Measurements from ENCODE around the gene TCF7. TPM values are rescaled to one million over a fixed set of nuclear protein-coding genes. Genes with fewer than 3 reads are reported as not detected.

Gene TCF7
- polyA plus RNA-seq, 1 donor from 2014 or later, result 0.15 TPM

DNA sequence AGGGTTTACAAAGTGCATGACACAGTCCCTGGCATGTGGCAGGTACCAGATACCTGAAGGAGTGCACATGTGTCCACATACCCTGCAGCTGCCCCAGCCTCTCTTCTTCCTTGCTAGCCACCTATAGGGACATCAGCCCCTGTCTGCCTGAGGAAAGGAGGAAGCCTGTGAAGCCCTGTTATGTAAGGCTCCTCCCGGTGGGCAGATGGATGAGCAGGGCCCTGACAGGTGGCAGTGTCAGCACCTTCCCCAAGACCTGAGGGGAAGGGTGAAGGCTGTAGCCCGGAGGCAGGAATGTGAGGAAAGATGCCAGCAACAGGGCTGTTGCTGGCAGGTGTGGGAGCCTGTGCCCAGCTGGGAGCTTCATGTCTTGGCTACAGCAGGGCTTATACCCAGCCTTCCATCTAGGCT is 21.7 kb downstream of the TCF7 start:
- Histone ChIP-seq H3K9ac (ENCODE audit: low read length) (no peak overlapping the region), H4K20me1 (ENCODE audit: insufficient read depth) (no peaks in the 10 kb centered on the region), H3K79me2 (replicated peaks; ENCODE audit: insufficient read depth, low read length) (no peaks in the 10 kb centered on the region), H3K4me3 (ENCODE audit: low read length) (no peak overlapping the region), H3K27me3 (ENCODE audit: insufficient read depth, low read depth, low read length) (no peaks in the 10 kb centered on the region), H3F3A (ENCODE audit: insufficient read depth, low read length, poor library complexity, severe bottlenecking) (no peaks in the 10 kb centered on the region), H3K9me2 (ENCODE audit: insufficient read depth, low read length) (no peaks in the 10 kb centered on the region), H3K36me3 (ENCODE audit: insufficient read depth, low read length) (no peaks in the 10 kb centered on the region), H2AFZ (ENCODE audit: low read depth, low read length) (no peak overlapping the region), H3K27ac (ENCODE audit: low read length) (no peak overlapping the region), H3K4me2 (ENCODE audit: low read length) (no peak overlapping the region), H3K9me3 (ENCODE audit: low read length) (no peaks in the 10 kb centered on the region)
- TF ChIP-seq POLR2AphosphoS5 (IDR thresholded peaks at IDR 0.05) (no peak), MXI1 (conservative IDR thresholded peaks at IDR 0.05; ENCODE audit: poor library complexity, severe bottlenecking) (no peak), RAD21 (conservative IDR thresholded peaks at IDR 0.05) (no peak), TAF1 (IDR thresholded peaks at IDR 0.05; ENCODE audit: low read depth) (no peak), EZH2 (IDR thresholded peaks at IDR 0.05; ENCODE audit: borderline replicate concordance, insufficient read depth, low read length, poor library complexity, severe bottlenecking) (no peak), SMC3 (conservative IDR thresholded peaks at IDR 0.05; ENCODE audit: poor library complexity) (no peak), EP300 (conservative IDR thresholded peaks at IDR 0.05; ENCODE audit: poor library complexity, severe bottlenecking) (no peak)
- TF ChIP-seq, protein P1, sequence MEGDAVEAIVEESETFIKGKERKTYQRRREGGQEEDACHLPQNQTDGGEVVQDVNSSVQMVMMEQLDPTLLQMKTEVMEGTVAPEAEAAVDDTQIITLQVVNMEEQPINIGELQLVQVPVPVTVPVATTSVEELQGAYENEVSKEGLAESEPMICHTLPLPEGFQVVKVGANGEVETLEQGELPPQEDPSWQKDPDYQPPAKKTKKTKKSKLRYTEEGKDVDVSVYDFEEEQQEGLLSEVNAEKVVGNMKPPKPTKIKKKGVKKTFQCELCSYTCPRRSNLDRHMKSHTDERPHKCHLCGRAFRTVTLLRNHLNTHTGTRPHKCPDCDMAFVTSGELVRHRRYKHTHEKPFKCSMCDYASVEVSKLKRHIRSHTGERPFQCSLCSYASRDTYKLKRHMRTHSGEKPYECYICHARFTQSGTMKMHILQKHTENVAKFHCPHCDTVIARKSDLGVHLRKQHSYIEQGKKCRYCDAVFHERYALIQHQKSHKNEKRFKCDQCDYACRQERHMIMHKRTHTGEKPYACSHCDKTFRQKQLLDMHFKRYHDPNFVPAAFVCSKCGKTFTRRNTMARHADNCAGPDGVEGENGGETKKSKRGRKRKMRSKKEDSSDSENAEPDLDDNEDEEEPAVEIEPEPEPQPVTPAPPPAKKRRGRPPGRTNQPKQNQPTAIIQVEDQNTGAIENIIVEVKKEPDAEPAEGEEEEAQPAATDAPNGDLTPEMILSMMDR (IDR thresholded peaks at IDR 0.05; ENCODE audit: poor library complexity, severe bottlenecking), result no peak
- TF ChIP-seq, protein P2, sequence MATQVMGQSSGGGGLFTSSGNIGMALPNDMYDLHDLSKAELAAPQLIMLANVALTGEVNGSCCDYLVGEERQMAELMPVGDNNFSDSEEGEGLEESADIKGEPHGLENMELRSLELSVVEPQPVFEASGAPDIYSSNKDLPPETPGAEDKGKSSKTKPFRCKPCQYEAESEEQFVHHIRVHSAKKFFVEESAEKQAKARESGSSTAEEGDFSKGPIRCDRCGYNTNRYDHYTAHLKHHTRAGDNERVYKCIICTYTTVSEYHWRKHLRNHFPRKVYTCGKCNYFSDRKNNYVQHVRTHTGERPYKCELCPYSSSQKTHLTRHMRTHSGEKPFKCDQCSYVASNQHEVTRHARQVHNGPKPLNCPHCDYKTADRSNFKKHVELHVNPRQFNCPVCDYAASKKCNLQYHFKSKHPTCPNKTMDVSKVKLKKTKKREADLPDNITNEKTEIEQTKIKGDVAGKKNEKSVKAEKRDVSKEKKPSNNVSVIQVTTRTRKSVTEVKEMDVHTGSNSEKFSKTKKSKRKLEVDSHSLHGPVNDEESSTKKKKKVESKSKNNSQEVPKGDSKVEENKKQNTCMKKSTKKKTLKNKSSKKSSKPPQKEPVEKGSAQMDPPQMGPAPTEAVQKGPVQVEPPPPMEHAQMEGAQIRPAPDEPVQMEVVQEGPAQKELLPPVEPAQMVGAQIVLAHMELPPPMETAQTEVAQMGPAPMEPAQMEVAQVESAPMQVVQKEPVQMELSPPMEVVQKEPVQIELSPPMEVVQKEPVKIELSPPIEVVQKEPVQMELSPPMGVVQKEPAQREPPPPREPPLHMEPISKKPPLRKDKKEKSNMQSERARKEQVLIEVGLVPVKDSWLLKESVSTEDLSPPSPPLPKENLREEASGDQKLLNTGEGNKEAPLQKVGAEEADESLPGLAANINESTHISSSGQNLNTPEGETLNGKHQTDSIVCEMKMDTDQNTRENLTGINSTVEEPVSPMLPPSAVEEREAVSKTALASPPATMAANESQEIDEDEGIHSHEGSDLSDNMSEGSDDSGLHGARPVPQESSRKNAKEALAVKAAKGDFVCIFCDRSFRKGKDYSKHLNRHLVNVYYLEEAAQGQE (IDR thresholded peaks at IDR 0.05; ENCODE audit: borderline replicate concordance), result no peak

DNA sequence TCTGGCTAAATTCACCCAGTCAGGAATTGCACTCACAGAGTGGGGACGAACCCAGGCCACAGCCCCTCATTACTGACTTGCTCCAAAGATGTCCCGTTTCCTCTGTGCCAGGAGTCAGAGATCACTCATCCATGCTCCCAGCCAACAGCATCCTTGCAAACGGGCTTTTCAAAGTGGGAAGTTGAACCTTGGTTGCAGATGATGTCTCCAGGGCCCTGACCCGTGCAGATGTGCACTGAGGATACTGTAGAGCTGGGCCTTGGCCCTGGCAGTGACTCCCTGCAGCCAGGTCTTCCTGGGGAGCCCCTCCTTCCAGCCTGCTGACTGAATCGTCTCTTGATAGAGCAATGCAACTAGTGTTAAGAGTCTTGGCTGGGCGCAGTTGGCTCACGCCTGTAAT is 22.3 kb downstream of the TCF7 start:
- Histone ChIP-seq H3K79me2 (replicated peaks; ENCODE audit: insufficient read depth, low read length) (no peaks in the 10 kb centered on the region), H3F3A (ENCODE audit: insufficient read depth, low read length, poor library complexity, severe bottlenecking) (no peaks in the 10 kb centered on the region), H4K20me1 (ENCODE audit: insufficient read depth) (no peaks in the 10 kb centered on the region), H3K9me2 (ENCODE audit: insufficient read depth, low read length) (no peaks in the 10 kb centered on the region), H3K4me3 (ENCODE audit: low read length) (no peak overlapping the region), H3K4me2 (ENCODE audit: low read length) (no peak overlapping the region), H3K9ac (ENCODE audit: low read length) (no peak overlapping the region), H3K9me3 (ENCODE audit: low read length) (no peaks in the 10 kb centered on the region), H3K27ac (ENCODE audit: low read length) (no peak overlapping the region), H2AFZ (ENCODE audit: low read depth, low read length) (no peak overlapping the region), H3K27me3 (ENCODE audit: insufficient read depth, low read depth, low read length) (no peaks in the 10 kb centered on the region), H3K36me3 (ENCODE audit: insufficient read depth, low read length) (no peaks in the 10 kb centered on the region)
- TF ChIP-seq MXI1 (conservative IDR thresholded peaks at IDR 0.05; ENCODE audit: poor library complexity, severe bottlenecking) (no peak), SMC3 (conservative IDR thresholded peaks at IDR 0.05; ENCODE audit: poor library complexity) (no peak), EZH2 (IDR thresholded peaks at IDR 0.05; ENCODE audit: borderline replicate concordance, insufficient read depth, low read length, poor library complexity, severe bottlenecking) (no peak), TAF1 (IDR thresholded peaks at IDR 0.05; ENCODE audit: low read depth) (no peak), POLR2AphosphoS5 (IDR thresholded peaks at IDR 0.05) (no peak), RAD21 (conservative IDR thresholded peaks at IDR 0.05) (no peak), EP300 (conservative IDR thresholded peaks at IDR 0.05; ENCODE audit: poor library complexity, severe bottlenecking) (no peak)
- TF ChIP-seq, protein P2 (IDR thresholded peaks at IDR 0.05; ENCODE audit: borderline replicate concordance), result no peak
